DOHH2 (cell line): Measurements from ENCODE around the gene PLVAP.

Experiments
- H3F3A ChIP-seq: fragments of 200-600 bp; sonication (generic), shearing (Covaris generic); 2 replicates; pipeline ENCODE4 v1.6.0; 2016; ENCODE audit warnings: antibody characterized with exemption, mild to moderate bottlenecking; ENCODE audit not compliant: control insufficient read depth, insufficient read depth
- H3K27ac ChIP-seq: fragments of 200-600 bp; sonication (generic); 2 replicates; pipeline ENCODE4 v1.5.1; 2014; ENCODE audit warnings: low read depth, mild to moderate bottlenecking, low read length, moderate library complexity
- H3K27me3 ChIP-seq: fragments of 200-600 bp; sonication (generic); 2 replicates; pipeline ENCODE4 v1.6.1; 2014; ENCODE audit warnings: mild to moderate bottlenecking, low read length, mixed read lengths; ENCODE audit not compliant: control insufficient read depth
- H3K36me3 ChIP-seq: fragments of 200-600 bp; sonication (generic); 2 replicates; pipeline ENCODE4 v1.6.1; 2014; ENCODE audit warnings: mild to moderate bottlenecking, low read length, moderate library complexity, mixed read lengths; ENCODE audit not compliant: control insufficient read depth
- H3K4me1 ChIP-seq: fragments of 200-600 bp; sonication (generic); 2 replicates; pipeline ENCODE4 v1.6.1; 2014; ENCODE audit warnings: mild to moderate bottlenecking, low read length, mixed read lengths; ENCODE audit not compliant: control insufficient read depth
- H3K4me2 ChIP-seq: fragments of 200-600 bp; sonication (generic); 2 replicates; pipeline ENCODE4 v1.6.0; 2014; ENCODE audit warnings: mild to moderate bottlenecking, low read length, moderate library complexity
- H3K4me3 ChIP-seq: fragments of 200-600 bp; sonication (generic); 2 replicates; pipeline ENCODE4 v1.5.1; 2014; ENCODE audit warnings: mild to moderate bottlenecking, low read length, mixed read lengths
- H3K79me2 ChIP-seq: fragments of 200-600 bp; sonication (generic); 2 replicates; pipeline ENCODE4 v1.6.1; 2014; ENCODE audit warnings: mild to moderate bottlenecking, low read length, mixed read lengths; ENCODE audit not compliant: control insufficient read depth
- H3K9me2 ChIP-seq: fragments of 200-600 bp; sonication (generic); replicated peaks from 2 replicates; pipeline ENCODE4 v1.6.1; 2014; ENCODE audit warnings: mild to moderate bottlenecking, low read length, mixed read lengths; ENCODE audit not compliant: control insufficient read depth
- H3K9me3 ChIP-seq: fragments of 200-600 bp; sonication (generic); 2 replicates; pipeline ENCODE4 v1.6.1; 2014; ENCODE audit warnings: antibody characterized with exemption, low read length, mixed read lengths; ENCODE audit not compliant: control insufficient read depth, insufficient read depth
- H4K20me1 ChIP-seq: fragments of 200-600 bp; sonication (generic); 2 replicates; pipeline ENCODE4 v1.6.0; 2014; ENCODE audit warnings: low read depth, mild to moderate bottlenecking, antibody characterized with exemption, low read length, moderate library complexity; ENCODE audit not compliant: control insufficient read depth, insufficient read depth
- CTCF ChIP-seq: fragments of 200-600 bp; sonication (generic); IDR thresholded peaks from one replicate; pipeline ENCODE4 v1.5.1; 2014; ENCODE audit warnings: antibody characterized with exemption, mild to moderate bottlenecking, low read depth, low read length; ENCODE audit not compliant: poor library complexity, severe bottlenecking
- EZH2phosphoT487 ChIP-seq: fragments of 200-600 bp; sonication (generic); IDR thresholded peaks from 2 replicates; pipeline ENCODE4 v1.6.1; 2017; ENCODE audit warnings: borderline replicate concordance, mild to moderate bottlenecking, antibody characterized with exemption, low read length, moderate library complexity, mixed read lengths

PLVAP gene

DNA sequence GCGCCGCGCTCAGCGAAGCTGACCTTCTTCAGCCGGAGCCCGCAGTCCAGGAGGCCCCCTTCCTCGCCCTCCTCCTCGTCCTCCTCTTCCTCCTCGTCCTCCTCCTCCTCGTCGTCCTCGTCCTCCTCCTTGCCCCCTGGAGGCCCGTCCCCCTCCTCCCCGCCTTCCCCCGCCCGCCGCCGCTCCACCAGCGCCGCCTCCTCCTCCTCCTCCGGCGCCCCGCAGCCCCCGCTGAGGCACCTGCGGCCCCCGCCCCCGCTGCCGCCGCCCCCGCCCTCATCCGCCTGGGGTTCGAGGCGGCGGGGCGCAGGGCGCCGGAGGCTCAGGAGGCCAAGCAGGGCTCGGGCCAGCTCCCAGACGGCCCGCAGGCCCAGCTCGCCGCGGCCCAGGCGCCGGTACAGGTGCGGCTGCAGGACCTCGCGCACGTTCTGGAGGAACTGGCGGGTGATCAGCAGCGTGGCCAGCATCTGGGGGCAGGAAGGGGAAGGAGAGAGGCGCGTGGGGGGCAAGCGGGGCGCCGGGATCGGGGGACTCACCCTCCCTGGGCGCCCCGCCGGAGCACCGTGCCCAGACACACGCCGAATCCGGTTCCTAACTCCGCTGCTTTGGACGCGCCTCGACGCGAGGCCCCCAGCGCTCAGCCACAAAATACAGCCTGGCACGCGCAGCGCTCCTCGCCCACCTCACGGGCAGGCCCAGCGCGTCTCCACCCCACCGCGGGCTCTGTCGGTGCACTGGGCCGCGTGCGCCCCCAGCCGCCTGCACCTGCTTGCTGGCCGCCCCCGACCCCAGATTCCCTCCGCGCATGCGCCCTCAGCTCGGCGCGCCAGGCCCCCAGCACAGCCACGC, 48.4 kb downstream of the PLVAP start:
- peaks cover 4% of the 10 kb centered on the region; the same call in 1 of the 2 replicates for H3K36me3 ChIP-seq
- H3K79me2 ChIP-seq = no peaks in the 10 kb centered on the region
- H3F3A ChIP-seq = peaks cover 5% of the 10 kb centered on the region
- no peak overlapping the region for H3K27ac ChIP-seq
- H3K4me2 ChIP-seq = peak overlapping the region; percentile 57
- peaks cover 23% of the 10 kb centered on the region for H3K4me1 ChIP-seq
- H3K9me2 ChIP-seq = no peaks in the 10 kb centered on the region
- TF ChIP-seq EZH2phosphoT487 (no peak), CTCF (no peak)
- peak overlapping the region; percentile 49 for H3K4me3 ChIP-seq
- no peaks in the 10 kb centered on the region for H4K20me1 ChIP-seq
- H3K9me3 ChIP-seq = peaks cover 10% of the 10 kb centered on the region; the same call in 1 of the 2 replicates
- H3K27me3 ChIP-seq = peaks cover 8% of the 10 kb centered on the region

GRCh38 chr19:17327654-17328516, 49.3 kb downstream of the PLVAP start:
- H3K27ac ChIP-seq = no peak overlapping the region
- H3K27me3 ChIP-seq = peaks cover 8% of the 10 kb centered on the region
- H3K4me1 ChIP-seq = peaks cover 26% of the 10 kb centered on the region
- no peaks in the 10 kb centered on the region for H3K9me2 ChIP-seq
- peaks cover 5% of the 10 kb centered on the region; the same call in 1 of the 2 replicates for H3K9me3 ChIP-seq
- peaks cover 5% of the 10 kb centered on the region for H3F3A ChIP-seq
- no peaks in the 10 kb centered on the region for H4K20me1 ChIP-seq
- peak overlapping the region; percentile 57 for H3K4me2 ChIP-seq
- H3K36me3 ChIP-seq = peaks cover 2% of the 10 kb centered on the region; the same call in 1 of the 2 replicates
- no peaks in the 10 kb centered on the region for H3K79me2 ChIP-seq
- peak overlapping the region; percentile 49 for H3K4me3 ChIP-seq
- TF ChIP-seq CTCF (no peak), EZH2phosphoT487 (no peak)

DNA sequence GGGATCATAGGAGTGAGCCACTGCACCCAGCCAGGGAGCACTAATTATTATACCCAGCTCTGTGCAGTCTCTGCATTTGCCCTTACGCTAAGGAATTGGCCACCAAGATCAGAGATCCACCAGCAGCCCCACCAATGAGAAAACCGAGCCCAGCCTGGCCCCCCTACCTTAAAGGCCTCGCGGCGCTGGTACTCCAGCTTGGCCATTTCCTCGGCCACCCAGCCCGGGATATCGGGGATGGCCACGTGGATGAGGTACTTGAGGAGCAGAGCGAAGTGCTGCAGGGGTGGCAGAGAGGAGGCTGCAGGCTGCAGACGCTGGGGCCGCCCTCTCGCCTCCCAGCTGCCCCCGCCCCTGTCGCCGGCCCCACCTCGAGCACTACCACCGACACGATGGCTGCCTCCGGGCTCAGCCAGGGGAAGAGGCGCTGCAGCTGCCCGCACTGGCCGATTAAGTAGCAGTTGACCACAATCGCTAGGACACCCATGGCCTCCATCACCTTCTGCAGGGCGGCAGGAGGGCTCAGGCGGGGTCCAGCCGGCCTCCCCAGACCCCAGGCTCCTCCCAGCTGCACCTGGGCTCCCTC, 50.0 kb downstream of the PLVAP start:
- peaks cover 6% of the 10 kb centered on the region; the same call in 1 of the 2 replicates for H3K36me3 ChIP-seq
- no peak overlapping the region for H3K27ac ChIP-seq
- H3K4me1 ChIP-seq = peaks cover 24% of the 10 kb centered on the region
- TF ChIP-seq CTCF (no peak), EZH2phosphoT487 (no peak)
- no peaks in the 10 kb centered on the region for H4K20me1 ChIP-seq
- no peaks in the 10 kb centered on the region for H3K9me2 ChIP-seq
- no peak overlapping the region for H3K4me3 ChIP-seq
- peaks cover 8% of the 10 kb centered on the region for H3K27me3 ChIP-seq
- no peaks in the 10 kb centered on the region for H3K79me2 ChIP-seq
- H3F3A ChIP-seq = peaks cover 5% of the 10 kb centered on the region
- H3K9me3 ChIP-seq = no peaks in the 10 kb centered on the region
- H3K4me2 ChIP-seq = no peak overlapping the region
